Gastrocnemius medialis (tissue), 4 donors: ENCODE data around the gene EXOC7. TPM values are rescaled to one million over a fixed set of nuclear protein-coding genes. Genes with fewer than 3 reads are reported as not detected.
A peak's percentile ranks its signal among the peaks of the same experiment; 100 is the strongest.

Experiments used
- ATAC-seq, 2 donors: fragments of 150-250 bp; one replicate each; pipeline ENCODE4 v1.9.1; 2016
- DNase-seq, 2 donors: peaks; one replicate each; pipeline ENCODE4 v3.0.0-alpha.2; 2019
- H3K27ac ChIP-seq, 4 donors: fragments of 200-600 bp; sonication (generic); 1 replicate in 1 of 4; 2 replicates in 3 of 4; pipeline ENCODE4 v1.5.1; 2016 to 2018; ENCODE audit warnings: mild to moderate bottlenecking in 2 of 4, moderate library complexity in 1 of 4
- H3K27me3 ChIP-seq, 3 donors: fragments of 200-600 bp; sonication (generic) in 2 of 3; 1 replicate in 1 of 3; 2 replicates in 2 of 3; pipeline versions ENCODE4 v1.5.1 to v1.6.0; 2016 to 2019; ENCODE audit warnings: mild to moderate bottlenecking in 1 of 3, moderate library complexity in 1 of 3
- H3K36me3 ChIP-seq, 2 donors: fragments of 200-600 bp; sonication (generic) in 1 of 2; one replicate each; pipeline ENCODE4 v1.5.1; 2017 to 2018
- H3K4me1 ChIP-seq, 2 donors: fragments of 200-600 bp; sonication (generic) in 1 of 2; one replicate each; pipeline ENCODE4 v1.5.1; 2016 to 2017; ENCODE audit warnings: mild to moderate bottlenecking in 2 of 2
- H3K4me3 ChIP-seq, 4 donors: fragments of 200-600 bp; sonication (generic) in 3 of 4; 1 replicate in 1 of 4; 2 replicates in 3 of 4; pipeline ENCODE4 v1.5.1; 2016 to 2019; ENCODE audit warnings: mild to moderate bottlenecking in 2 of 4
- H3K9me3 ChIP-seq, 3 donors: fragments of 200-600 bp; sonication (generic) in 2 of 3; 1 replicate in 1 of 3; 2 replicates in 2 of 3; pipeline ENCODE4 v1.5.1; 2016 to 2019
- POLR2A ChIP-seq, 2 donors: fragments of 450-650 bp; IDR thresholded peaks; one replicate each; pipeline ENCODE4 v1.6.1; 2017; ENCODE audit warnings: antibody characterized with exemption in 2 of 2, mild to moderate bottlenecking in 2 of 2, moderate library complexity in 2 of 2
- in situ Hi-C, 4 donors: fragments of 200-750 bp; cut with MboI; loops; one replicate each; pipeline versions ENCODE4 v1.15.0 to v1.8.0; 2017; ENCODE audit warnings: low sequenced_read_pairs in 4 of 4
- intact Hi-C: fragments of 100-400 bp; cut with DNase I; formaldehyde crosslinking; loops from one replicate; pipeline ENCODE4 v1.15.1; 2023; ENCODE audit warnings: low total_unique reads
- total RNA-seq, 4 donors: library from RNA; depleted of rRNA; stranded (reverse); fragments of >200 nt; gene quantifications; one replicate each; pipeline versions ENCODE4 v1.1.0 to v1.2.3, GENCODE V29; 2016
- TF ChIP-seq, protein P1 (sequence below), 5 experiments: fragments of 450-650 bp in 3 of 5; fragments of 200-600 bp in 2 of 5; sonication (generic) in 2 of 5; IDR thresholded peaks in 4 of 5; conservative IDR thresholded peaks in 1 of 5; 1 replicate in 4 of 5; 2 replicates in 1 of 5; pipeline ENCODE4 v1.5.1; 2016 to 2019; ENCODE audit warnings: antibody characterized with exemption in 5 of 5, mild to moderate bottlenecking in 3 of 5, moderate library complexity in 3 of 5

The EXOC7 gene
- total RNA-seq, 4 donors from 2014 or later: 49.5 to 70.7 (median 53.9) TPM

DNA sequence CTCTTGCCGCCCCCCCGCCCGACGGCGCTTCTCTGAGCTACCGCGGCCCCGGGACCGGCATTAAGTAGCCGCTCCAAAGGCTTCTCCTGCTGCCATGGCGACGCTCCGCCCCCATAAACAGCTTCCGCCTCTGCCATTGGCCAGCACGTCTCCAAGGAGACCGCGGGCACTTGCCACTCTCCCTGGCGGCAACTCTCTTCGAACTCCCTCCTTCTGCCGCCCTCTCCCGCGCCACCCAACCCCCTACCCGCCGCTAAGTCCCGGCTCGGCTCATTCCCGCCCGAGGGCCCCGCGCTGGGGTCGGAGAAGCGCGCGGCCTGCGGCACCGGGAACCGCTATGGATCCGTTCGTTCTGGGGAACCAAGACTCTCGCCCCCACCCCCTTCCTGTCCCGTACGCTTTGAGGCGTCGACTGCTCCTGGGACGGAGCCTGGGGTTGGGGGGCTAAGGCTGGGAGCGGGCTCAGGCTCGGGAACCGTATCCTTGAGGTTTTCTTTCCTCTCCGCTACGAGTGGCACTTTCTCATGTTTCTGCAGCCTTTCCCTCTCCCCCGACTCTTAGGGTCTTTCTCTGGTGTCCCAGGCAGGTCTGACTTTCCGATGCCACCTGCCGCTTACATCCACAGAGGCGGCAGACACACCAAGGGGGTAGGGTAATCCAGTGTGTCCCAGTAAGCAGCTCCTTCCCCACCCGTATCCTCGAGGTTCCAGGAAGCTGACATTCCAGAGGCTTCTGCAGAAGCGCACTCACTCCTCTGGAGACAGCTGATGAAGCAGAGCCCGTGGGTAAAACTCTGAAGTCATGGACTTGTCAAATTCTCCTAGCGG lies 37.8 kb upstream of the EXOC7 start, which contains the start of gene FOXJ1:
TSS of gene FOXJ1 (minus strand) at position 34 of the 827 bp plus-strand sequence. CDS start 850 bp downstream, outside the sequence.
- ATAC-seq (peak; percentile 84 to 89), DNase-seq (peak; percentile 69 to 86)
- Histone ChIP-seq H3K9me3 (no peaks in the 10 kb centered on the region), H3K4me1 (peaks cover 23 to 28% of the 10 kb centered on the region in 2 donors), H3K27me3 (peaks cover 46% of the 10 kb centered on the region in 3 donors), H3K27ac (peak within 1 kb of the TSS in 1 of 4 donors; percentile 3), H3K4me3 (peak within 1 kb of the TSS; percentile 50 to 68 (median 58)), H3K36me3 (peaks cover 0 to 14% of the 10 kb centered on the region in 2 donors)
- intact Hi-C loops (loop anchor here (5.0 kb wide), 1 partner anchor 136 kb away; no protein-coding TSS in a partner anchor), in situ Hi-C loops (no loop called here)
- TF ChIP-seq, protein P1, sequence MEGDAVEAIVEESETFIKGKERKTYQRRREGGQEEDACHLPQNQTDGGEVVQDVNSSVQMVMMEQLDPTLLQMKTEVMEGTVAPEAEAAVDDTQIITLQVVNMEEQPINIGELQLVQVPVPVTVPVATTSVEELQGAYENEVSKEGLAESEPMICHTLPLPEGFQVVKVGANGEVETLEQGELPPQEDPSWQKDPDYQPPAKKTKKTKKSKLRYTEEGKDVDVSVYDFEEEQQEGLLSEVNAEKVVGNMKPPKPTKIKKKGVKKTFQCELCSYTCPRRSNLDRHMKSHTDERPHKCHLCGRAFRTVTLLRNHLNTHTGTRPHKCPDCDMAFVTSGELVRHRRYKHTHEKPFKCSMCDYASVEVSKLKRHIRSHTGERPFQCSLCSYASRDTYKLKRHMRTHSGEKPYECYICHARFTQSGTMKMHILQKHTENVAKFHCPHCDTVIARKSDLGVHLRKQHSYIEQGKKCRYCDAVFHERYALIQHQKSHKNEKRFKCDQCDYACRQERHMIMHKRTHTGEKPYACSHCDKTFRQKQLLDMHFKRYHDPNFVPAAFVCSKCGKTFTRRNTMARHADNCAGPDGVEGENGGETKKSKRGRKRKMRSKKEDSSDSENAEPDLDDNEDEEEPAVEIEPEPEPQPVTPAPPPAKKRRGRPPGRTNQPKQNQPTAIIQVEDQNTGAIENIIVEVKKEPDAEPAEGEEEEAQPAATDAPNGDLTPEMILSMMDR (IDR thresholded peaks at IDR 0.05 in 4 of 5, conservative IDR thresholded peaks at IDR 0.05 in 1 of 5): no peak
- no peak for TF ChIP-seq POLR2A (IDR thresholded peaks at IDR 0.05)

DNA sequence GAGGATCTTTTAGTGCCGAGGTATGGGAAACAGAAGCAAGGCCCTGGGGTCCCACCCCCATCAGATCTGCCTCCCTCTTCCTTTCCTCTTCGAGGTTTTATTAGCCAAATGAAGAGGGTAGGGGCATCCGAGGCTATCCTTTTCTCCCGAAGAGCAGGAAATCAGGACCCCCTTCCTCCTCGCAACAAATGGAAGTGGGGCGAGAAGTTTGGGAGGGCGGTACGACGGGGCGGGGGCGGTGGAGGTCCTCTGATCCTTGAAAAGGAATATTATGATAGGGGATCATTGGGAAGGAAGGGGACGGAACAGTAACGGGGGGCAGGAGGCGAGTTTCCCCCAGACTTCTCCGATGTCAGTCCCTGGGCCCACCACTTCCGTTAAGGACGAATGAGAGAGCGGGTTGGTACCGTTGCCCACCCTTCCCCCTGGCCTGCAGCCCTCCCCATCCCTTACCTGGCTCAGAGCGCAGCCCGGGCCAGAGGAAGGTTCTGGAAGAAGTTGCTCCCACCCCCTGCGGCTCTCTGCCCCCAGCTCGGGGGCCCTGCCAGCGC lies 37.1 kb upstream of the EXOC7 start:
- peaks cover 47 to 48% (median 47%) of the 10 kb centered on the region in 3 donors for H3K27me3 ChIP-seq
- ATAC-seq (peak in 1 of 2 donors; percentile 4), DNase-seq (no peak)
- no peak overlapping the region for H3K27ac ChIP-seq
- H3K4me1 ChIP-seq: peaks cover 23 to 28% of the 10 kb centered on the region in 2 donors
- in situ Hi-C loops (no loop called here), intact Hi-C loops (loop anchor here (5.0 kb wide), 1 partner anchor 137 kb away; no protein-coding TSS in a partner anchor)
- peak overlapping the region; percentile 50 to 68 (median 58) for H3K4me3 ChIP-seq
- TF ChIP-seq, protein P1 (IDR thresholded peaks at IDR 0.05 in 4 of 5, conservative IDR thresholded peaks at IDR 0.05 in 1 of 5): no peak
- no peak for TF ChIP-seq POLR2A (IDR thresholded peaks at IDR 0.05)
- H3K9me3 ChIP-seq: no peaks in the 10 kb centered on the region
- H3K36me3 ChIP-seq: peaks cover 0 to 14% of the 10 kb centered on the region in 2 donors

DNA sequence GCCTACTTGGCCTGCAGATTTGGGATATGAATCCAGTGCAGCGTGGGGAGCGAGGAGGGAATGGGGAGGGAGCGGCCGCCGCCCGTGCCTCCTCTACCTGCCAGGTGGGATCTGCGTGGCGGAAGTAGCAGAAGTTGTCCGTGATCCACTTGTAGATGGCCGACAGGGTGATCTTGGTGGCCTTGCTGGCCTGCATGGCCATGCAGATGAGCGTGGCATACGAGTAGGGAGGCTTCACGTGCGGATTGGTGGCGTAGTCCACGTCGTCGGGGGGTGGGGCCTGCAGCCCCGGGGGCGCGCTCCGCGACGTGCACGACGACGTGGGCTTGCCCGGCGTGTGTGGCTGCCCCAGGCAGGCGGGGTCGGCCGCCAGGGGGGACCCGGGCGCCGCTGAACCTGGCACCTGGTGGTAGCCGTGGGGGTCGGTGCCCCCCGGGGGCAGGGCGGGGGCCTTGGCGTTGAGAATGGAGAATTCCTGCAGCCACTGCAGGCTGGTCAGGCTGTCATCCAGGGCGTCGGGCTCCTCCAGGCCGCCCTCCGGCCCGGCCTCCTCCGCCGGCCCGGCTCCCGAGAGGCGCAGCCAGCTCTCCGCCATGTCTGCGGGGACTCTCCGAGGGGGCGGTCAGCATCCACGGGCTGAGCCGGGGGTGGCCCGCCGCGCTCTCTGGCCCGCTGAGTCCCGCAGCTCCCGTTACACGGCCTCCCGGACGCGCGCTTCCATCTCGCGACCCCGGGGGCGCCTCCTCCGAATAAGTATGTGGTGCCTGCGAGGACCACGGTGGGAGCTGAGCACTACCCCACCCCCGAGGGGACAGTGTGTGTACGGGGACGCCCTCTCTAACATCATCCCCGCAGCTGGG lies 36.4 kb upstream of the EXOC7 start:
- Histone ChIP-seq H3K4me3 (no peak overlapping the region), H3K4me1 (peaks cover 23 to 28% of the 10 kb centered on the region in 2 donors), H3K9me3 (no peaks in the 10 kb centered on the region), H3K27ac (no peak overlapping the region), H3K27me3 (peaks cover 47 to 51% (median 50%) of the 10 kb centered on the region in 3 donors), H3K36me3 (peaks cover 0 to 10% of the 10 kb centered on the region in 2 donors)
- intact Hi-C loops: loop anchor here (5.0 kb wide), 1 partner anchor 137 kb away; no protein-coding TSS in a partner anchor
- DNase-seq (no peak), ATAC-seq (no peak)
- in situ Hi-C loops: no loop called here
- TF ChIP-seq, protein P1 (IDR thresholded peaks at IDR 0.05 in 4 of 5, conservative IDR thresholded peaks at IDR 0.05 in 1 of 5): peak in 1 of 5 experiments; percentile 15
- TF ChIP-seq POLR2A (IDR thresholded peaks at IDR 0.05): no peak
